GM19324 (cell line): ENCODE results near the gene SNAP29.

Experiments used
- ATAC-seq: cut with Tn5 transposase; IDR thresholded peaks from one replicate; pipeline ENCODE4 v1.9.1; 2021; ENCODE audit warnings: mild to moderate bottlenecking, moderate library complexity; ENCODE audit not compliant: unreplicated experiment, low FRiP score

The SNAP29 gene

GRCh38 chr22:20865331-20865730 lies 6.5 kb downstream of the SNAP29 start:
- ATAC-seq, result no peak

DNA sequence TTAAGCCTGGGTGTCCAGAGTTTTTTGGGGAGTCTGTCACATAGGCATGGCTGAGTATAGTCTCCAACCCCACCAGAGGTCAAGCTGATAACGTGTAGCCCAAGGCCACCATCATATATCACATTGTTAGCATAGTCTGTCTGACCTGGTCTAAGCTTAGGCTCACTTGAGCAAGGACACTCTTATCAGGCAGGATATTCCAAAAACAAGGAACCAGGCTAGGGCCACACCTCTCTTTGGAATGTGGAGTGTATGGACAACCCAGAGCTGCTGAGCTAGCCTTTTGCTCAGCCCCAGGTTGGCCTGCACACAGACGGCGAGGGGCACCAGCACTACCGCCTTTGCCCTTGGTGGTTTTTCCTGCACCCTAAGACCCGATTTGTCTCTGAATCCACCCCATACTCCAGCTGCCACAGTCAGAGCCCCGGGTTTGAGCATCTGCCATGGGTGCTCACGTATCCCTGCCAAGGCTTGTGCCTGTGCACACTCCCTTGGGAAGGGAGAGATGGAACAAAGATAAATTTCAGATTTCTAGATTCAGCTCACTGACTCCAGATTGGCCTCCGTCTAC lies 7.2 kb downstream of the SNAP29 start:
- ATAC-seq, result no peak

DNA sequence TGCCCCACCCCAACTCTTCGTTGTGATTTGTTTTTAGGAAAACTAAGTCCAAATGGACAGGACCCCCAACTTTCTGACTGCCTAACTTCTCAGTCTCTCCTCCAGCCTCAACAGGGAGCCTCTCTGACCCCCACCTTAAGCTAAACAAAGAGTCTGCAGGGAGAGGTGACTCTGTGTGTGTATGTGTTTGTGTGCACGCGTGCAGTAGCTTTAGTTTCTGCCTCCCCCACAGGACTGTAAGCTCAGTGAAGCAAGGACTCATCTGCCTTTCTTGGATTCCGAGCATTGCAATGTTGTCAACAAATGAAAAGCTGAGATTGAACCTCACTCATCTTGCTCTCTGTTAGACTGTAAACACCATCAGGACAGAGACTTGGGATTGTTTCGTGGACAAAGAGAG lies 7.9 kb downstream of the SNAP29 start:
- no peak for ATAC-seq

GRCh38 chr22:20867179-20868024 lies 8.6 kb downstream of the SNAP29 start:
- no peak for ATAC-seq

- ATAC-seq, result no peak
Observed at GRCh38 chr22:20868025-20868962, 9.5 kb downstream of the SNAP29 start.

GRCh38 chr22:20869234-20869633 lies 10.4 kb downstream of the SNAP29 start:
- ATAC-seq, result no peak

GRCh38 chr22:20873214-20873613 lies 14.4 kb downstream of the SNAP29 start:
- no peak for ATAC-seq

DNA sequence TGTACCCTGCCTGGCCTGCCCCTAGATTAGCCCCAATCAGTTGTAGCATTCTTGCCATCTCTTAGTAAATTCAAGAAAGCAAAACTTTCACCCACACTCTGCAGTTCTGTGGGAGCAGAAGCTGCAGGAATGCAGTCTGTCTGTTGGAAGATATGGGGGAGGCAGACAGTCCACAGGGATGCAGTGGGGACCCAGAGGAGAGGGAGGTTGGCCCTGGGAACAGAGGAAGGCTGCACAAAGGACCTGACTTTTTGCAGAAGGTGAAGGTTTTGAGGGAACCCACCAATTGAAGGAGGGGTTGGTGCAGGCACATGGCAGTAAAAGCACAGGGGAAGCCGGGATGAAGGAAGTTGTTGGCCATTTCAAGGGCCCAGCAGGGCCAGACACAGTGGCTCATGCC lies 16.5 kb downstream of the SNAP29 start:
- no peak for ATAC-seq

DNA sequence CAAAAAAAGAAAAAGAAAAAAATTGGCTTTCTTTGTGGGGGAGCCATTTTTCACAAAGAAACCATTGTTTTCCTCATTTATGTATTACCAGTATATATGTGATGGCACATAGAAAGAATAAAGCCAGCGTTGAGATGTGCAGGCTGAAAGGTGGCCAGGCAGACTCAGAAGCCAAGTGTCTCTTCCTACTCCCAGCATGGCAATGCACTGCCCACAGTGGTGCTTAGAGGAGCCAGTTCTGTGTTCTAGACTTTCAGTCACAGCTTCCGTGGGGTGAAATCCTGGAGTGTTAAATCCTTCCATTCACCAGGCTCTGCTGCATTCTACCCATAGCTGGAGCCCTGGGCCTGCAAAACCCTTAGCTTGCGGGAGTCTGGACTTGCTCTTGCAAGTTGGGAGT lies 18.9 kb downstream of the SNAP29 start:
- no peak for ATAC-seq

GRCh38 chr22:20881231-20881630 lies 22.4 kb downstream of the SNAP29 start:
- ATAC-seq, result no peak

DNA sequence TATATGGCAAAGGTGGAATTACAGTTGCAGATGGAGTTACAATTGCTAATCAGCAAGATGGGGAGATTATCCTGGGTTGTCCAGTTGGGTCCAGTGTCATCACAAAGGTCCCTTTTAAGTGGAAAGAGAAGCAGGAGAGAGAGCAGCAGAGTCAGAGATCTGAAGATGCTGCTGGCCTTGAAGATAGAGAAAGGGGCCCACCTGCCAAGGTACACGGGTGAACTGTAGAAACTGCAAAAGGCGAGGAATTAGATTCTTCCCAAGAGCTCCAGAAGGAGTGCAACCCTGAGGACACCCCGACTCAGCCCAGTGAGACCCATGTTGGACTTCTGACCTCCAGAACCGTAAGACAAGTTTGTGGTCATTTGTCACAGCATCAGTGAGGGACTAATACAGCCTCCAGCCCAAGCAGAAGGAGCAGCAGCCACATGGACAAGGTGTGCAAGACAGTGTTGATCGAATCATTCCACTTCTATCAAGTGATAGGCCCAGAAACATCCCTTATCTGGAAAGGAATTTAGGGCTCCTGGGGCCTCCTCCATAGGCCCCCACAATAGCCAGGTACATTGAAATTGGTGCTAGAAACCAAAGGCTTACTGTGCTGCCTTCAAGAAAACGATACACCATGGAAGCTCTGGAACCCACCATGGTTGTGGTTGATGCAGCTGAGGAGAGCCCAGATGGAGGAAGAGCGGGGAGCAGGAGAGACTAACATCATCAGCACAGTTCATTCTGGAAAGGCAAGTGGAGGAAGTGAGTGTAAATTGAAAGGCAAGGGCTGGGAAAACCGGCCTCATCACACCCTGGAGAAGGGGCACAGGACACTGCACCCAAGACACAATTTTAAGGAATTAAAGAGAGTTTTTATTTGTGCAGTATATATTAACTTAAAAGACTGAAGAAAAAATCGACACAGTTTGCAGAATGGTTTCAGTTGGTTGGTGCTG lies 23.3 kb downstream of the SNAP29 start:
- no peak for ATAC-seq

DNA sequence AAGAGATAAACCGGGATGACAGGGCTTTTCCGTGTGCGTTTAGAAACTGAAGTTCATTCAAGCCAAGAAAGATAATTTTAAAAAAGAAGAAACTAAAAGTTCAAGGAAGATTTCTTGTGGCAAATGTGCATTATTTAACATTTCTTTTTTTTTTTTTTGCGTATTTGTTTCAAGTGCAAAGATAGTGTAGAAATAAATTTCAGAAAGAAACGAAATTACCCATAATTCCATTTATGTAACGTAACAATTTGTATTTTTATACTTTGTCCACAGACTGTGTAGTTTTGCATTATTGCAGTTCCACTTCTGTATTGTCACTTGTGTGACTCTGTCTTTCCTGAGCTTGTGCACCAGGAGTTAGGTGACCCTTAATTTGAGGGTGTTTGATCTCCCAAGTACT lies 24.0 kb downstream of the SNAP29 start:
- ATAC-seq, result no peak

DNA sequence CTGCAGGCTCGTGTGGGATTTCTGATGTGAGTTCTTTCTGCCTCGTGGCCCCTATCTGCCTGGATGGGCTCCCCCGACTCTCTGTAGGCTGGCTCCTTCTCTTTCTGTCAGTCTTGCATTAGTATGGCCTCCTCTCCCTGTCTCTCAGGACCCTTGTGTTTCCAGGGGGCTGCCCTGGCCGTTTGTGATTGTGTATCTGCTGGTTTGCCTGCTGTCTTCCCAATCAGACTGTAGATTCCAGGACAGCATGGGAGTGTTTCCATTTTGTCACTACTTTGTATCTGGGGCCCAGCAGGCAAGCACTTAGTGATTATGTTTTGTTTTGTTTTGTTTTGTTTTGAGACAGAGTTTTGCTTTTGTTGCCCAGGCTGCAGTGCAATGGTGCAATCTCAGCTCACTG lies 25.6 kb downstream of the SNAP29 start:
- ATAC-seq, result no peak

GRCh38 chr22:20885017-20885556 lies 26.3 kb downstream of the SNAP29 start:
- ATAC-seq, result no peak

DNA sequence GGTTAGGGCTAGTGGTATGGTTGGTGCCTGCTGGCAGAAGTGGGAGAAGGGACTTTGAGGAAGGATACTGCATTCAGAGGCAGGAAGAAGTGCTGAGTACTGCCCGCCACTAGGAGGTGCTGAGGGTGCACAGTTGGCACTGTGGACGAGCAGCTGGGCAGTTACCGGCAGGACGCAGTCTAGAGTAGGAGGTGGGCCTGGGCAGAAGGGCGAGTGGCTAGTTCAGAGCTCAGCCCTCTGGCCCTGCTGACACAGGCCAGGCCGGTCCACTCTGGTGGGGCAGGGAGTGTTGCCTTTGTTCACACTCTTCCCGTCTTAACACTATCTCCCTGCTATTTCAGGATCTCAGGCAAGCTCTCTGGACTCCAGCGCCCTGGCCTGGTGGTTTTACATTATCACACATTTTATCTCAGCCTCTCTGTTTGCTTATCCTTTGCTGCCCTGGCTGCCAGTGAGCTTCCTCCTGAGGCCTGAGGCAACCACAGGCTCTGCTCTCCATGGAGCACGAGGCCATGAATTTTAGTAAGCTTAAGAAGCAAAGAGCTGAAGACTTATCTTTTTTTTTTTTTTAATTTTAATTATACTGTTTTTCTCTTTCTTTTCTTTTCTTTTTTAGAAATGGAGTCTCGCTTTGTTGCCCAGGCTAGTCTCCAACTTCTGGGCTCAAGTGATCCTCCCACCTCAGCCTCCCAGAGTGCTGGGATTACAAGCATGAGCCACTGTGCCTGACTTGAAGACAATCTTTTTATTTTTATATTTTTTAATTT lies 26.9 kb downstream of the SNAP29 start:
- ATAC-seq, result no peak

- no peak for ATAC-seq
Observed at GRCh38 chr22:20887375-20887774, 28.6 kb downstream of the SNAP29 start.

GRCh38 chr22:20889025-20889704 lies 30.4 kb downstream of the SNAP29 start:
- ATAC-seq, result no peak

DNA sequence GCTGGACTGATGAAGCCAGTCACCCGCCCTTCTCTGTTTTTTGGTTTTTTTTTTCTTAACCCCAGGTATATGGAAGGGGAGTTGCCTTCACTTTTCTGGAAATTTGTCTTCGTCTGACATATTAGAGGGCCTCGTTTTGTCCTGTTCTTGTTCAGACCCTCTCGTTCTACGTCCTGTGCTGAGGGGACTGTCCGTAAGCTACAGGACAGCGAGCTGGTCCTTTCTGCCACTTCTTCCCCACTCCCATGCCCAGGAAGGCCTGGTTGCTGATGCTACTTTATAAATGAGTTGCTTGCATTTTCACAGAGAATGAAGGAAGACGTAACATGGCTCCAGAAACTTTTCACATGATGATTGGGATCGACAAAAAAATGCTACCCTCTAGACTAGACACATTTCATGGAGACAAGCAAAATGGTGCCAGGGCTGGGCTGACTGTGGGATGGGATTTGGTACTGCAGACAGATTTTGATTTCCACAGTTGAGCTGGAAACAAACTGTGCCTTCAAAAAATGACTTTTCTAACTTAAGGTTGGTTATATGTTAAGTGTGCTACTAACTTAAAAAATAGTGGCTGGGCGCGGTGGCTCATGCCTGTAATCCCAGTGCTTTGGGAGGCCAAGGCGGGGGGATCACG lies 31.2 kb downstream of the SNAP29 start:
- ATAC-seq, result no peak
